NCI-H2107 treated with DMSO at 0.1 percent for 48 hours (cell line): ENCODE measurements around the gene C1GALT1C1.

Experiments
- DNase-seq: peaks from one replicate; lab custom pipeline; 2025; ENCODE audit not compliant: unreplicated experiment; lab: John Stamatoyannopoulos, UW

Gene C1GALT1C1

GRCh38 chrX:120585702-120586101, 44.2 kb downstream of the C1GALT1C1 start:
- DNase-seq: no peak
